ENCODE data around the gene RETN.

DNA sequence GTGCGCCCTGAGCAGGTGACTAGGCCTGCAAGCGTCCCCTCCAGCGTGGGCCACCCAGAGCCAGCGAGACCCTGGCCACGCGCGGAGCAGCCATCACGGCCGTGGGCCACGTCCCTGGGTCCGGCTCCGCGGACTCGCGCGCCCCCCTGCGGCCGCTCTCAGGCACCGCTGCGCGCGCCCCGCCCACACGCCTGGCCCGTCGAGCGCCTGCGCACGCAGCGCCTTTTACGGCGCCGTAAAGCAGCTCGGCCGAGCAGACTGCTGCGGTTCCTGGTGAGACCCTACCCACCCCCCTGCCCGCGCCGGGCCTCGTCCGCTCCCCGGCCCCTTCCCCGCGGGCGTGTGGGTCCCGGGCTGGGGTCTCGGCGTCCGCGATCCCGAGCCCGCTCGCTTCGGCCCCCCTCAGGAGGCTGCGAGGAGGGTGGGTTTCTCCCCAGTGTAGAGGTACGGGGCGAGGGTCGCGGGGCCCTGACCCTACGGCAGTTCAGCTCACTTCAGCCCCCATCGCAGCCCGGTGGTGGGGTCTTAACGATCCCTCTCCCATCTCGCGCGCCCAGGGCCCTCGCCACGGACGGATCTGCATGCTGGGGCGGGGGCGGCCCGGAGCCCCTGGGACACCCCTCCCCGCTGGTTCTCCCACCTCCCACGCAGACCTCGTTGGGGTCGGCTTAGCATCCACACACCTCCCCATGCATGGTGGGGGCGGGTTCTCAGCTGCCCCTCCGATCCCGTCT lies 11.9 kb downstream of the RETN start, which contains the start of gene TRAPPC5:
- TF ChIP-seq EZH2 (IDR thresholded peaks at IDR 0.05; ENCODE audit: insufficient read depth, poor library complexity, severe bottlenecking) (no peak), EZH2phosphoT487 (IDR thresholded peaks at IDR 0.05; ENCODE audit: insufficient read depth, low read depth) (no peak)
